ENCODE data around the gene TMEM119. TPM values are rescaled to one million over a fixed set of nuclear protein-coding genes. Genes with fewer than 3 reads are reported as not detected.

The TMEM119 gene
- total RNA-seq, 4 donors from 2014 or later, result 0.24 to 10.9 (median 6.3) TPM

GRCh38 chr12:108584456-108585065 is 13.3 kb downstream of the TMEM119 start:
- WGBS, result 68% methylated on average over 3 of the region's 3 CpGs
- H3K4me3 ChIP-seq, result no peak overlapping the region
- H3K4me1 ChIP-seq, result peaks cover 28% of the 10 kb centered on the region
- H3K36me3 ChIP-seq, result no peaks in the 10 kb centered on the region
- no peaks in the 10 kb centered on the region for H3K9me3 ChIP-seq
- no peaks in the 10 kb centered on the region for H3K27me3 ChIP-seq
- no peak for TF ChIP-seq EP300 (IDR thresholded peaks at IDR 0.05)
- no peak for TF ChIP-seq CTCF (IDR thresholded peaks at IDR 0.05)
- no peak for TF ChIP-seq POLR2AphosphoS5 (IDR thresholded peaks at IDR 0.05)
- no peak for TF ChIP-seq POLR2A (IDR thresholded peaks at IDR 0.05)
- no peak for DNase-seq (ENCODE audit: low spot score in 2 of 2)
- no peak overlapping the region for H3K27ac ChIP-seq

- Histone ChIP-seq H3K27me3 (no peaks in the 10 kb centered on the region), H3K4me3 (no peak overlapping the region), H3K36me3 (no peaks in the 10 kb centered on the region), H3K4me1 (peaks cover 25% of the 10 kb centered on the region), H3K27ac (no peak overlapping the region), H3K9me3 (no peaks in the 10 kb centered on the region)
- WGBS, result 52% methylated on average over 6 of the region's 7 CpGs
- DNase-seq (ENCODE audit: low spot score in 2 of 2), result no peak
- TF ChIP-seq CTCF (IDR thresholded peaks at IDR 0.05) (no peak), POLR2A (IDR thresholded peaks at IDR 0.05) (no peak), POLR2AphosphoS5 (IDR thresholded peaks at IDR 0.05) (no peak), EP300 (IDR thresholded peaks at IDR 0.05) (no peak)
Observed at GRCh38 chr12:108583991-108584390, 13.9 kb downstream of the TMEM119 start.

GRCh38 chr12:108582978-108583770 is 14.7 kb downstream of the TMEM119 start:
- H3K27ac ChIP-seq, result no peak overlapping the region
- H3K4me3 ChIP-seq, result no peak overlapping the region
- 85% methylated on average over 10 of the region's 10 CpGs for WGBS

GRCh38 chr12:108582509-108582908 is 15.4 kb downstream of the TMEM119 start:
- Histone ChIP-seq H3K27me3 (no peaks in the 10 kb centered on the region), H3K27ac (no peak overlapping the region), H3K36me3 (no peaks in the 10 kb centered on the region), H3K4me3 (no peak overlapping the region), H3K4me1 (peaks cover 17% of the 10 kb centered on the region), H3K9me3 (no peaks in the 10 kb centered on the region)
- DNase-seq (ENCODE audit: low spot score in 2 of 2), result no peak
- TF ChIP-seq POLR2AphosphoS5 (IDR thresholded peaks at IDR 0.05), result no peak
- no peak for TF ChIP-seq EP300 (IDR thresholded peaks at IDR 0.05)
- TF ChIP-seq CTCF (IDR thresholded peaks at IDR 0.05), result no peak
- no peak for TF ChIP-seq POLR2A (IDR thresholded peaks at IDR 0.05)
- 88% methylated on average over 9 of the region's 9 CpGs for WGBS

More at GRCh38 chr12:108582978-108583770, 14.7 kb downstream of the TMEM119 start:
- H3K9me3 ChIP-seq, result no peaks in the 10 kb centered on the region
- H3K4me1 ChIP-seq, result peaks cover 17% of the 10 kb centered on the region
- DNase-seq (ENCODE audit: low spot score in 2 of 2), result no peak
- no peaks in the 10 kb centered on the region for H3K27me3 ChIP-seq
- TF ChIP-seq POLR2AphosphoS5 (IDR thresholded peaks at IDR 0.05) (no peak), POLR2A (IDR thresholded peaks at IDR 0.05) (no peak), CTCF (IDR thresholded peaks at IDR 0.05) (no peak), EP300 (IDR thresholded peaks at IDR 0.05) (no peak)
- H3K36me3 ChIP-seq, result no peaks in the 10 kb centered on the region
